Left lung (tissue), 10 donors: Measurements from ENCODE around the gene TRPT1. TPM values are rescaled to one million over a fixed set of nuclear protein-coding genes. Genes with fewer than 3 reads are reported as not detected.

Experiments
- ATAC-seq: fragments of 200-7000 bp; cut with Tn5 transposase; one replicate; pipeline ENCODE4 v1.9.1; 2020; ENCODE audit warnings: moderate library complexity
- DNase-seq, 4 donors: peaks; one replicate each; pipeline ENCODE4 v3.0.0-alpha.2; 2013 to 2020
- H3K27ac ChIP-seq, 2 donors: fragments of 200-600 bp; sonication (generic) in 1 of 2; one replicate each; pipeline versions ENCODE4 v1.5.0 to v1.8.0; 2020 to 2021
- H3K27me3 ChIP-seq, 2 donors: fragments of 200-600 bp; sonication (generic) in 1 of 2; one replicate each; pipeline versions ENCODE4 v1.5.0 to v1.8.0; 2020 to 2021
- H3K36me3 ChIP-seq, 2 donors: fragments of 200-600 bp; sonication (generic) in 1 of 2; one replicate each; pipeline versions ENCODE4 v1.5.0 to v1.8.0; 2020 to 2021
- H3K4me1 ChIP-seq, 2 donors: fragments of 200-600 bp; one replicate each; pipeline ENCODE4 v1.8.0; 2021
- H3K4me3 ChIP-seq, 2 donors: fragments of 200-600 bp; sonication (generic) in 1 of 2; one replicate each; pipeline versions ENCODE4 v1.5.0 to v1.8.0; 2020 to 2021; ENCODE audit warnings: mild to moderate bottlenecking in 1 of 2
- H3K9me3 ChIP-seq, 2 donors: fragments of 200-600 bp; sonication (generic) in 1 of 2; one replicate each; pipeline versions ENCODE4 v1.5.0 to v1.8.0; 2020 to 2021
- intact Hi-C, 2 donors: fragments of 100-400 bp; cut with DNase I; formaldehyde crosslinking; loops; one replicate each; pipeline versions ENCODE4 v1.11.2 to v1.14.2; 2022
- polyA plus RNA-seq, 6 donors: library from polyadenylated mRNA; unstranded; fragments of 120-200 nt; gene quantifications; one replicate each; pipeline ENCODE4 v1.2.1, GENCODE V29; 2013; ENCODE audit not compliant: insufficient read length in 6 of 6
- total RNA-seq, 2 donors: library from RNA; stranded (reverse); fragmentation: NEBNext Ultra II Directional; extraction: Animal tissue kit (Norgen Biotek cat#: 25700); gene quantifications; one replicate each; pipeline ENCODE4 v1.2.1, GENCODE V29; 2021
- TF ChIP-seq, protein P1 (sequence below), 2 donors: fragments of 200-600 bp; sonication (generic) in 1 of 2; IDR thresholded peaks; one replicate each; pipeline versions ENCODE4 v1.5.0 to v1.8.0; 2021; ENCODE audit warnings: antibody characterized with exemption in 2 of 2
- donor health status: DM: no; HTN: yes; CAD: no.
- donor health status: DM: no; HTN: no; CAD: no.

Gene TRPT1
- total and polyA plus RNA-seq, 8 donors = 26.3 to 33.2 (median 28.2) TPM

DNA sequence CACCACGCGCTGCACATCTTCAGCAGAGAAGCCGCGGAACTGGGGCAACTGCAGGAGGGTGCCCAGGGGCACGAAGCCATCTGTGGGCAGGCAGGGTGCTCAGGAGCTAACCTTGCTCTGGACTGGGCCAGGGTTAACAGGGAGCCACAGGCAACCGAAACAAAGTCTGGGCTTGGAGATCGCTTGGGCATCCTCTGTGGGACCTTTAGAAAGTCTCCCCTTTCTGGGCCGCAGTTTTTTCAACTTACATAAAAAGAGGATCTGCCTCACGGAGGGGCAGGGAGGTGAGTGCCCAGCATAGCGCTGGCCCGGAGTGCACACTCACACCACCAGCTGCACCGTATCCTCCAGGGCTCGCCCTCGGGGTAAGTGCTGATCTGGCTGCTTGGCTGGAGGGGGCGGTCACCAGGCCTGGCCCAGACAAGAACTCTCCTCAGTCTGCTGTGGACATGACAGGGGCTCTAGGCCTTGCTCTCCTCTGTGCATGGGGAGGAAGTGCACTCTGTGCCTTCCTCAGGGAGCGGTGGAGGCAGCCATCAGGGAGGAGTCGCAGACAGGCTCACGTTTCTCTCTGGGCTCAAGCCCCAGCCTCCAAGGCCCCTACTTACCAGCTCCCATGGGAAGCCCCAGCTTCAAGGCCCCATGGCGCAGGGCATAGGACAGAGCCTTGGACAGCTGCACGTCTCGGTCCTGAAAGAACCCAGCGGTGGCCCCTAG, 937 bp downstream of the TRPT1 start:
- Histone ChIP-seq H3K9me3 (no peaks in the 10 kb centered on the region), H3K27me3 (no peaks in the 10 kb centered on the region), H3K4me3 (peak overlapping the region; percentile 72 to 75), H3K4me1 (peaks cover 34 to 50% of the 10 kb centered on the region in 2 donors), H3K36me3 (peaks cover 0 to 46% of the 10 kb centered on the region in 2 donors), H3K27ac (peak overlapping the region; percentile 80 to 86)
- ATAC-seq (no peak), DNase-seq (no peak)
- intact Hi-C loops = no loop called here
- TF ChIP-seq, protein P1, sequence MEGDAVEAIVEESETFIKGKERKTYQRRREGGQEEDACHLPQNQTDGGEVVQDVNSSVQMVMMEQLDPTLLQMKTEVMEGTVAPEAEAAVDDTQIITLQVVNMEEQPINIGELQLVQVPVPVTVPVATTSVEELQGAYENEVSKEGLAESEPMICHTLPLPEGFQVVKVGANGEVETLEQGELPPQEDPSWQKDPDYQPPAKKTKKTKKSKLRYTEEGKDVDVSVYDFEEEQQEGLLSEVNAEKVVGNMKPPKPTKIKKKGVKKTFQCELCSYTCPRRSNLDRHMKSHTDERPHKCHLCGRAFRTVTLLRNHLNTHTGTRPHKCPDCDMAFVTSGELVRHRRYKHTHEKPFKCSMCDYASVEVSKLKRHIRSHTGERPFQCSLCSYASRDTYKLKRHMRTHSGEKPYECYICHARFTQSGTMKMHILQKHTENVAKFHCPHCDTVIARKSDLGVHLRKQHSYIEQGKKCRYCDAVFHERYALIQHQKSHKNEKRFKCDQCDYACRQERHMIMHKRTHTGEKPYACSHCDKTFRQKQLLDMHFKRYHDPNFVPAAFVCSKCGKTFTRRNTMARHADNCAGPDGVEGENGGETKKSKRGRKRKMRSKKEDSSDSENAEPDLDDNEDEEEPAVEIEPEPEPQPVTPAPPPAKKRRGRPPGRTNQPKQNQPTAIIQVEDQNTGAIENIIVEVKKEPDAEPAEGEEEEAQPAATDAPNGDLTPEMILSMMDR (IDR thresholded peaks at IDR 0.05) = no peak

DNA sequence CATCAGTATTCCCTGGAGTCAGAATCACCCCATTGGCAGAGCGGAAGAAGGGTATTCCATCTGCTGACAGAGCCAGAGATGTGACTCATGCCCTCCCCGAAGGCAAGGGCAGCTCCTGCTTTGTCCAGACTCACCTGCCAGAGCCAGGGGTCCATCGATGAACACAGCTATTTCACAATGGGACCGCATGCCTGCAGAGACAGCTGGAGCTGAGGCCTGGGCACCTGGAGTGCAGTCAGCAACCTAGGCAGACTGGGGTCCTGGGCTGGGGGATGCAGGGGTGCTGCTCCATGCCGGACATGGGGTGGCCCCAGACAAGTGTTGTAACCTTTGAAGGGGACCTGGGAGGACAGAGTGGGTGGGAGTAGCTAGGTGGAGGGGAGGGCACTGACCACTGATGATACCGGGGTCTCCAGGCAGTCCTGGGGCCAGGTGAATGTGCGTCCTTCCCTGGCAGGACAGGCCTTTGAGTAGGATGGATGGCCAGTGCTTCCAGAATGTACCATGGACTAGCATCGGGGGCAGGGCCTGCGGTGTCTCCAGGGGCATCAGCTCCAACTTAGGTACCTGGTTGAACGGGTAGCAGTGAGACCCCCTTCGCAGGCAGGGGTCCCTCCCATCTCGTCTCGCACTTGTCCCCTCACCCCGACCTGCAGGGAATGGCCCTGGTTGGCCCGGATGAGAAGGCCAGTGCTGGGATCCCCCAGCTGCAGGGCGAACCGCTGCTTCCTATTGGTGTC, 1.7 kb downstream of the TRPT1 start:
- H3K4me1 ChIP-seq = peaks cover 28 to 43% of the 10 kb centered on the region in 2 donors
- no peaks in the 10 kb centered on the region for H3K9me3 ChIP-seq
- H3K36me3 ChIP-seq = peaks cover 0 to 53% of the 10 kb centered on the region in 2 donors
- TF ChIP-seq, protein P1 (IDR thresholded peaks at IDR 0.05) = no peak
- intact Hi-C loops = no loop called here
- H3K27ac ChIP-seq = peak overlapping the region in 1 of 2 donors; percentile 86
- DNase-seq (no peak), ATAC-seq (no peak)
- no peaks in the 10 kb centered on the region for H3K27me3 ChIP-seq
- H3K4me3 ChIP-seq = peak overlapping the region in 1 of 2 donors; percentile 72

DNA sequence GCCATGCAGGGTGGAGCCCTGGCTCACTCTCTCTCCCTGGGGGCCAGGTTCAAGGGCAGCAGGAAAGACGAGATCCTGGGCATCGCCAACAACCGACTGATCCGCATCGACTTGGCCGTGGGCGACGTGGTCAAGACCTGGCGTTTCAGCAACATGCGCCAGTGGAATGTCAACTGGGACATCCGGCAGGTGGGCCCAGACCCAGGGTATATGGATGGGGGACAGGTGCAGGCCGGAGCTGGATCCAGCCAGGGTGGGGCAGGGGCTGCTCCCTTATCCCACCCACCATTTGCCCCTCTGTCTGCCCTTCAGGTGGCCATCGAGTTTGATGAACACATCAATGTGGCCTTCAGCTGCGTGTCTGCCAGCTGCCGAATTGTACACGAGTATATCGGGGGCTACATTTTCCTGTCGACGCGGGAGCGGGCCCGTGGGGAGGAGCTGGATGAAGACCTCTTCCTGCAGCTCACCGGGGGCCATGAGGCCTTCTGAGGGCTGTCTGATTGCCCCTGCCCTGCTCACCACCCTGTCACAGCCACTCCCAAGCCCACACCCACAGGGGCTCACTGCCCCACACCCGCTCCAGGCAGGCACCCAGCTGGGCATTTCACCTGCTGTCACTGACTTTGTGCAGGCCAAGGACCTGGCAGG, 2.9 kb downstream of the TRPT1 start:
- H3K4me1 ChIP-seq = peaks cover 23 to 31% of the 10 kb centered on the region in 2 donors
- H3K36me3 ChIP-seq = peaks cover 0 to 65% of the 10 kb centered on the region in 2 donors
- no peaks in the 10 kb centered on the region for H3K9me3 ChIP-seq
- no peak for DNase-seq
- H3K4me3 ChIP-seq = no peak overlapping the region
- TF ChIP-seq, protein P1 (IDR thresholded peaks at IDR 0.05) = no peak
- no peaks in the 10 kb centered on the region for H3K27me3 ChIP-seq
- intact Hi-C loops = no loop called here
- H3K27ac ChIP-seq = no peak overlapping the region
- no peak for ATAC-seq

DNA sequence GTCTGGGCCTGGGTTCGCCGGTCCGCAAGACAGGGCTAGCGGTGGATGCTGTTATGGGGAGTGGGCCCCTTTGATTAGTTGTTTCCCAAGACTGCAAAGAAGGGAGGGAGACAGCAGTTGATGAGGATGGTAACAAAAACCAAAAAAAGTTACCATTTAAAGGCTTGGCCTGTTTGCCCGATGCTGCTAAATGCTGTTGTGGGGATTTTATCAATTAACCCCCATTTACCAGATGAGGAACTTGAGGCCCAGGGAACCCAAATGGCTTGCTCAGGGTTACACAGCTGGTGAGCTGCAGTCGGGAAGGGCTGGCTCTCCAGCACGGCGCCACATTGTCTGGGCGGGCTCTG, 3.4 kb downstream of the TRPT1 start:
- Histone ChIP-seq H3K36me3 (peaks cover 0 to 70% of the 10 kb centered on the region in 2 donors), H3K9me3 (no peaks in the 10 kb centered on the region), H3K4me3 (no peak overlapping the region), H3K27me3 (no peaks in the 10 kb centered on the region), H3K4me1 (peaks cover 19 to 26% of the 10 kb centered on the region in 2 donors), H3K27ac (no peak overlapping the region)
- ATAC-seq (no peak), DNase-seq (no peak)
- TF ChIP-seq, protein P1 (IDR thresholded peaks at IDR 0.05) = no peak
- intact Hi-C loops = no loop called here

DNA sequence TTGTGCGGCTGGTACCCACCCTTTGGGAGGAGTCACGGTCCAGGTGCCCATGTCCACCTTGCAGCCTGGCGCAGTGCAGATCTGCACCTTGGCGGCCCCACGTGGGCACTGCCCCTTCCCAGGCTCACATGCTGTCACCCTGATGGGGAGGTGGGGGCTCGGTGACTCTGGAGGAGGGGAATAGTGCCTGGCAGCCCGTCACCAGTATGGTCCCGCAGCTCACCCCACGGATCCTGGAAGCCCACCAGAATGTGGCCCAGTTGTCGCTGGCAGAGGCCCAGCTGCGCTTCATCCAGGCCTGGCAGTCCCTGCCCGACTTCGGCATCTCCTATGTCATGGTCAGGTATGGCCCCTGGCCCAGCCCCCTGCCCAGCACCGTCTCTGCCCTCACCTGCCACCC, 5.2 kb downstream of the TRPT1 start:
- DNase-seq (no peak), ATAC-seq (no peak)
- intact Hi-C loops = no loop called here
- H3K27me3 ChIP-seq = no peaks in the 10 kb centered on the region
- H3K36me3 ChIP-seq = peaks cover 0 to 87% of the 10 kb centered on the region in 2 donors
- H3K4me1 ChIP-seq = peaks cover 9 to 13% of the 10 kb centered on the region in 2 donors
- H3K27ac ChIP-seq = no peak overlapping the region
- TF ChIP-seq, protein P1 (IDR thresholded peaks at IDR 0.05) = no peak
- H3K9me3 ChIP-seq = no peaks in the 10 kb centered on the region
- no peak overlapping the region for H3K4me3 ChIP-seq
